Heart right ventricle (tissue), 16 donors: ENCODE measurements around the gene HEATR5B. TPM values are rescaled to one million over a fixed set of nuclear protein-coding genes. Genes with fewer than 3 reads are reported as not detected.

ENCODE experiments used
- ATAC-seq, 8 donors: fragments of 200-7000 bp; cut with Tn5 transposase; one replicate each; pipeline ENCODE4 v1.9.1; 2020; ENCODE audit warnings: mild to moderate bottlenecking in 8 of 8, moderate library complexity in 8 of 8, moderate number of reproducible peaks in 1 of 8
- DNase-seq, 2 donors: peaks; one replicate each; pipeline ENCODE4 v3.0.0-alpha.2; 2020
- H3K27ac ChIP-seq, 10 donors: fragments of 200-600 bp; sonication (generic) in 2 of 10; one replicate each; pipeline versions ENCODE4 v1.5.0 to v1.8.0; 2020 to 2022; ENCODE audit warnings: mild to moderate bottlenecking in 3 of 10
- H3K27me3 ChIP-seq, 7 donors: fragments of 200-600 bp; one replicate each; pipeline ENCODE4 v1.8.0; 2021 to 2022; ENCODE audit warnings: mild to moderate bottlenecking in 2 of 7
- H3K36me3 ChIP-seq, 9 donors: fragments of 200-600 bp; sonication (generic) in 1 of 9; one replicate each; pipeline versions ENCODE4 v1.5.0 to v1.8.0; 2020 to 2022; ENCODE audit warnings: mild to moderate bottlenecking in 2 of 9
- H3K4me1 ChIP-seq, 9 donors: fragments of 200-600 bp; sonication (generic) in 1 of 9; one replicate each; pipeline versions ENCODE4 v1.5.0 to v1.8.0; 2020 to 2022; ENCODE audit warnings: mild to moderate bottlenecking in 4 of 9
- H3K4me3 ChIP-seq, 10 donors: fragments of 200-600 bp; sonication (generic) in 2 of 10; one replicate each; pipeline versions ENCODE4 v1.5.0 to v1.8.0; 2020 to 2022; ENCODE audit warnings: mild to moderate bottlenecking in 7 of 10, moderate library complexity in 2 of 10
- H3K9me3 ChIP-seq, 11 donors: fragments of 200-600 bp in 10 of 11; sonication (generic) in 2 of 11; one replicate each; pipeline versions ENCODE4 v1.5.0 to v1.8.0; 2013 to 2022; ENCODE audit warnings: mild to moderate bottlenecking in 2 of 11, control low read depth in 1 of 11, moderate library complexity in 1 of 11
- WGBS, 2 donors: extraction: QIAGEN DNeasy Blood & Tissue Kit; methylation state at CpG; one replicate each; pipeline ENCODE4 v1.1.7; 2013; ENCODE audit warnings: inconsistent platforms in 1 of 2; 5-methylcytosine and 5-hydroxymethylcytosine counted together
- intact Hi-C, 10 donors: fragments of 100-400 bp; cut with DNase I; formaldehyde crosslinking; loops; one replicate each; pipeline versions ENCODE4 v1.11.1 to v1.14.2; 2022
- polyA plus RNA-seq, 2 donors: library from polyadenylated mRNA; stranded (reverse); fragments of 200-250 nt; gene quantifications; one replicate each; pipeline ENCODE4 v1.2.3, GENCODE V29; 2013
- total RNA-seq, 10 donors: library from RNA; stranded (reverse); fragmentation: NEBNext Ultra II Directional in 3 of 10; extraction: Animal tissue kit (Norgen Biotek cat#: 25700) in 3 of 10; gene quantifications; one replicate each; pipeline versions ENCODE4 v1.2.1 to v1.2.4, GENCODE V29; 2021 to 2023
- TF ChIP-seq, protein P1 (sequence below), 9 donors: fragments of 200-600 bp; sonication (generic) in 2 of 9; IDR thresholded peaks; one replicate each; pipeline versions ENCODE4 v1.5.0 to v1.8.0; 2021 to 2022; ENCODE audit warnings: antibody characterized with exemption in 9 of 9, mild to moderate bottlenecking in 5 of 9, moderate library complexity in 1 of 9
- donor health status: Arrhythmogenic right ventricular cardiomyopathy.
- donor health status: ischemic (EF 13 %, LVEDD 7.1; RV severe dilation, severe dysfunction).
- donor health status: healthy with polysubstance abuse.
- donor health status: DM: no; HTN: yes; CAD: no.
- donor health status: DM: no; HTN: no; CAD: no.
- donor health status: ischemic (EF 25% LVEDD 6.9; RV normal size, moderate dysfunction).
- donor health status: ischemic (EF 25% LVEDD 5.7; RV mildly dilated, moderate dysfunction).
- donor health status: healthy.
- donor health status: DM: yes; HTN: yes; CAD: no.
- donor health status: Ischemic cardiomyopathy.
- donor health status: ischemic (EF 35%, LVEDD 5.7; RV mildly dilated, moderate dysfunction).
- donor health status: nonischemic (EF 11% LVEDD 7.7; RV severe dilation, severe dysfunction).
- donor health status: DM: yes; HTN: yes; CAD: no.
- donor health status: PGD.
- donor health status: ischemic (EF 29% LVEDD 5.4; RV normal size, mild dysfunction).
- donor health status: nonischemic (EF 23%, LVEDD 6.1; RV moderate dilation, normal function).

The HEATR5B gene
- total and polyA plus RNA-seq, 12 donors, result 3.7 to 27.4 (median 17.4) TPM

- H3K36me3 ChIP-seq, result peaks cover 0 to 99% (median 47%) of the 10 kb centered on the region in 9 donors
- TF ChIP-seq, protein P1, sequence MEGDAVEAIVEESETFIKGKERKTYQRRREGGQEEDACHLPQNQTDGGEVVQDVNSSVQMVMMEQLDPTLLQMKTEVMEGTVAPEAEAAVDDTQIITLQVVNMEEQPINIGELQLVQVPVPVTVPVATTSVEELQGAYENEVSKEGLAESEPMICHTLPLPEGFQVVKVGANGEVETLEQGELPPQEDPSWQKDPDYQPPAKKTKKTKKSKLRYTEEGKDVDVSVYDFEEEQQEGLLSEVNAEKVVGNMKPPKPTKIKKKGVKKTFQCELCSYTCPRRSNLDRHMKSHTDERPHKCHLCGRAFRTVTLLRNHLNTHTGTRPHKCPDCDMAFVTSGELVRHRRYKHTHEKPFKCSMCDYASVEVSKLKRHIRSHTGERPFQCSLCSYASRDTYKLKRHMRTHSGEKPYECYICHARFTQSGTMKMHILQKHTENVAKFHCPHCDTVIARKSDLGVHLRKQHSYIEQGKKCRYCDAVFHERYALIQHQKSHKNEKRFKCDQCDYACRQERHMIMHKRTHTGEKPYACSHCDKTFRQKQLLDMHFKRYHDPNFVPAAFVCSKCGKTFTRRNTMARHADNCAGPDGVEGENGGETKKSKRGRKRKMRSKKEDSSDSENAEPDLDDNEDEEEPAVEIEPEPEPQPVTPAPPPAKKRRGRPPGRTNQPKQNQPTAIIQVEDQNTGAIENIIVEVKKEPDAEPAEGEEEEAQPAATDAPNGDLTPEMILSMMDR (IDR thresholded peaks at IDR 0.05), result no peak
- no peaks in the 10 kb centered on the region for H3K27me3 ChIP-seq
- H3K4me3 ChIP-seq, result no peak overlapping the region
- no peaks in the 10 kb centered on the region for H3K9me3 ChIP-seq
- H3K4me1 ChIP-seq, result peaks cover 0 to 16% (median 0%) of the 10 kb centered on the region in 9 donors
- 94 to 95% methylated on average over 7 of the region's 7 CpGs for WGBS, 2 donors
- DNase-seq (no peak), ATAC-seq (no peak)
- H3K27ac ChIP-seq, result no peak overlapping the region
- intact Hi-C loops, result loop anchor here in 1 of 10 donors (1.0 kb wide), 1 partner anchor 10 kb away; no protein-coding TSS in a partner anchor
Measured at GRCh38 chr2:37060446-37060845, 23.7 kb downstream of the HEATR5B start.

DNA sequence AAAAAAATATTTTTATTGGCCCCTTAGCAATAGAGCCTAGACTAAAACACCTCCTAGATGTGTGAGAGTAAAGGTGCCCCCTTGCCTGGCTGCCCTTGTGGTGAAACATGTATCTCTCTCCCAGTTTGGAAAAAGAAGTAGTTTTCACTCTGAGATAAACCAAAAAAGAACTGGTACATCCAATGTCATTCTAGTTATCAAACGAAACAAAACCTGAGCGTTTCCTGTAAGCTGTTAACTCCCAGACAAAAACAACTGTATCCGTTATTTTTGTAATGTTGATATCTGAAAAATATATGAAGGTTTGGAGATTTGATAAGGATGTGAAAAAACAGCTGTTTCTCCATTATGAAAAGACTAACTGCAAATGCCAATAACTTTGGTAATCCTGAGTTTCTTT lies 24.3 kb downstream of the HEATR5B start:
- TF ChIP-seq, protein P1 (IDR thresholded peaks at IDR 0.05), result no peak
- intact Hi-C loops, result loop anchor here in 1 of 10 donors (1.0 kb wide), 1 partner anchor 10 kb away; no protein-coding TSS in a partner anchor
- DNase-seq, result no peak
- 78 to 85% methylated on average over 3 of the region's 3 CpGs for WGBS, 2 donors
- Histone ChIP-seq H3K36me3 (peaks cover 0 to 99% (median 45%) of the 10 kb centered on the region in 9 donors), H3K4me1 (peaks cover 0 to 16% (median 0%) of the 10 kb centered on the region in 9 donors), H3K9me3 (no peaks in the 10 kb centered on the region), H3K27ac (no peak overlapping the region), H3K27me3 (no peaks in the 10 kb centered on the region), H3K4me3 (no peak overlapping the region)
- ATAC-seq, result no peak

DNA sequence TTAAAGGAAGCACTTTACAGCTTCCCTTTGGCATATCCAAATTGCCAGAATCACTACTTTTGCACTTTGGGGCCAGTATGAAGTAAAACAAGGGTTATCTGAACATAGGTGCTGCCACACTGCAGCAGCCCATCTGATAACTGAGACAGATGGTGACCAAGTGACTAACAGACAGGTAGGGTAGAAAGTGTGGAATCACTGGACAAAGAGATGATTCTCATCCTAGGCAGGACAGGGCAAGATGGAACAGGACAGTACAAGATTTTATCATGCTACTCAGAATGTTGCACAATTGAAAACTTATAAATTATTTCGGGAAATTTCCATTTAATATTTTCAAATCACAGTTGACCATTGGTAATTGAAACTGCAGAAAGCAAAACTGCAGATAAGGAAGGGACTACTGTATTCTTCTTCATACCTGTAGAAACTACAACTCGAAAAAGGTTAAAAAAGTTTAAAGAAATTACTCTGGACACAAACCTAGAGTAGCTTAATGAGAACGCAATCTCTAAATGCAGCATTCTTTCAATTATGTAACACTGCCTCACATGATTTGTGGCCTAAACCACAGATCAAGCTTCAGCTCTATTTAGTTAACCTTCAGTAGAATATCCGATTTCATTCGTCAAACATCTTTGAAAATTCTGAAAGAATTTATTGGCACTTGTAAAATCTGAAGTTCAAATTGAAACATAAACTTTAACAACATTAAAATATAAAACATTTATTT lies 31.4 kb downstream of the HEATR5B start:
- H3K36me3 ChIP-seq, result peaks cover 0 to 100% (median 40%) of the 10 kb centered on the region in 9 donors
- ATAC-seq (no peak), DNase-seq (no peak)
- 87 to 92% methylated on average over 5 of the region's 5 CpGs for WGBS, 2 donors
- H3K4me1 ChIP-seq, result no peaks in the 10 kb centered on the region
- no peak overlapping the region for H3K27ac ChIP-seq
- H3K9me3 ChIP-seq, result no peaks in the 10 kb centered on the region
- intact Hi-C loops, result no loop called here
- H3K4me3 ChIP-seq, result no peak overlapping the region
- no peaks in the 10 kb centered on the region for H3K27me3 ChIP-seq
- TF ChIP-seq, protein P1 (IDR thresholded peaks at IDR 0.05), result no peak

- ATAC-seq (no peak), DNase-seq (no peak)
- TF ChIP-seq, protein P1 (IDR thresholded peaks at IDR 0.05), result no peak
- Histone ChIP-seq H3K4me1 (no peaks in the 10 kb centered on the region), H3K27ac (no peak overlapping the region), H3K36me3 (peaks cover 0 to 97% (median 21%) of the 10 kb centered on the region in 9 donors), H3K4me3 (no peak overlapping the region), H3K27me3 (no peaks in the 10 kb centered on the region), H3K9me3 (no peaks in the 10 kb centered on the region)
- 95 to 98% methylated on average over 3 of the region's 3 CpGs for WGBS, 2 donors
- intact Hi-C loops, result no loop called here
Measured at GRCh38 chr2:37039580-37039979, 44.6 kb downstream of the HEATR5B start.
